ENCODE results near the gene ALG14.
"Not testable (repeated sequence)": the region's sequence is repeated elsewhere in the genome, so short reads cannot be mapped to it uniquely, and the experiment has no call there.

Gene ALG14

DNA sequence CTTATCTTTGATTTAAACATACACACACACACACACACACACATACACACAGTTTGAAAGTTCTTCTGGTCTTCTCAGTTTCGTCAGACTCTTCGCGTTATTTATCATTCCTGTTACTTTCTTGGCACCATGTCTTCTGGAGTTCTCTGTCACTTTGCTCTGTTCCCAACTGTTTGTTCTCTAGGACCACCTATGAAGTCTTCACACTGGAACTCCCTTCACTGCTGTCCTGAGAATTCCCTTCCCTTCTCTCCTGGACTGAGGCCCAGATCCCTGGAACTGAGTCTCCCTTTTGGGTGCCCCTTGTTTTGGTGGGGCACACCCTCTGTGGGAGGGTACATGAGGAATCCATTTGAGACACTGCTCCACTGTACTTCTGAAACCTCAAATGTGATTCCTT, 30.5 kb downstream of the ALG14 start:
- no peak for DNase-seq (ENCODE audit: low read depth in 3 of 3)

- DNase-seq (ENCODE audit: low read depth in 3 of 3): no peak
Measured at GRCh38 chr1:95041491-95042165, 31.1 kb downstream of the ALG14 start.

GRCh38 chr1:95040032-95040525, 32.7 kb downstream of the ALG14 start:
- DNase-seq (ENCODE audit: low read depth in 3 of 3): no peak

DNA sequence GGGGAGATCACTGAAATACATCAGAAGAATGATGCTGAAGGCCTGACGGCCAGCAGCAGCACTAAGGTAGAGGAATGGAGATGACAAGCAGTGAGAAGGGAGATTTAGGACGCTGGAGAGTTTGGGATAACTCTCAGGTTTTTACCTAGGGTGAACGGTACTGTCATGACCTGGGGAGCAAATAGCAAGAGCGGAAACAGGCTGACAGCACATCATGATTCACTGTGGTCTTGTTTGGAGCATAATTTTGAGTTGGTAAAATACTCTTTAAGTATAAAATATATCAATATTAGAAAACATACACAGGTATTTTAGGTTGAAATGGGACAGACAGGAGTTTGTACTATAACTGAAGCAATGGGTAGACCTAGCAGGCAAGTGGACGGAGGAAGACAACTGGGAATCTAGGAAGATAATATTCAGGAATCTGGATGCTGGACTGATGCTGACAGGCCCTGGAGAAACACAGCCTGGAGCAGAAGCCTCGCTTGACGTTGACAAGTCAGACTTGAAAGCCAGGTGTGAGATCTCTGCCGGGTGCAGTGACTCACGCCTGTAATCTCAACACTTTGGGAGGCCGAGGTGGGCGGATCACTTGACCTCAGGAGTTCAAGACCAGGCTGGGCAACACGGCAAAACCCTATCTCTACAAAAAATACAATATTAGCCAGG, 33.3 kb downstream of the ALG14 start:
- no peak for DNase-seq (ENCODE audit: low read depth in 3 of 3)

GRCh38 chr1:95035536-95035935, 37.2 kb downstream of the ALG14 start:
- no peak for DNase-seq (ENCODE audit: low read depth in 3 of 3)

DNA sequence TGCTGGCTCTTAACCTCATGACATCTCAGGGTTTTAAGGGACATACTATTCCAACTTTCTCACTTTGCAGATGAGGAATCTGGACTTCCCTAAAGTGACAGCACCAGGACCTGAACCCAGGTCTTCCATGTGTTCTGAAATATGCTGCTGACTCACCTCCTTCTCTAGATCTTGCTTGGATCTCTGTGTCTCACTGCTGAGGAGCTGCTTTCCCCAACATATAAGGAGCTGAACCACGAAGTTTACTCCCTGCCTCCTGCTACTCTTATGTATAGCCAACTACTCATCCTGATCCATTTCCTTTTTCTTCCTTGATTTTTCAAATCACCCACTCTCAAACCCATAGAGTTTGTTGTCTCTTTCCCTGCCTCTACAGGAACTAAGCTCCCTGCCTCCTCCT, 38.2 kb downstream of the ALG14 start:
- no peak for DNase-seq (ENCODE audit: low read depth in 3 of 3)

- DNase-seq (ENCODE audit: low read depth in 3 of 3): no peak
Measured at GRCh38 chr1:95033843-95034242, 38.9 kb downstream of the ALG14 start.

DNA sequence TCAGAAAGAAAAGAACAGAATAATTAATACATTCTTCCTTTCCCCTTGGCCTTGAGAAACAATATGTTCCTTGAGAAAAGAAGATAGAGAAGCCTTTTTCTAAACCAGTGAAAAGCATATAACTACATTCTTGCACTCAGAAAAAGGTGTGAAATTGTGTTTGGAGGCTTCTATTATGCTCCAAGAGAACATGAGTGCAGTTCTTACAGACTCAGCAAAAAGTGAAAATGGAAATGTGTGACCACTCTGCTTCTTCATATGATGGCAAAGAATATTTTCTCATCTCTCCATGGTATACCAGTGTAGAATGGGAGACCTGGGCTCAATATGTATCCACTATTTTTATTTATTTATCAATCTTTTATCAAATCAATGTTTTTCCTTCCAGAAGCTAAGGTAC, 43.2 kb downstream of the ALG14 start:
- DNase-seq (ENCODE audit: low read depth in 3 of 3): no peak

GRCh38 chr1:95028954-95029353, 43.8 kb downstream of the ALG14 start:
- DNase-seq (ENCODE audit: low read depth in 3 of 3): no peak

- no peak for DNase-seq (ENCODE audit: low read depth in 3 of 3)
Measured at GRCh38 chr1:95027046-95027445, 45.7 kb downstream of the ALG14 start.

- no peak for DNase-seq (ENCODE audit: low read depth in 3 of 3)
Measured at GRCh38 chr1:95023399-95024043, 49.2 kb downstream of the ALG14 start.

GRCh38 chr1:95022644-95022926, 50.2 kb downstream of the ALG14 start:
- no peak for DNase-seq (ENCODE audit: low read depth in 3 of 3)

DNA sequence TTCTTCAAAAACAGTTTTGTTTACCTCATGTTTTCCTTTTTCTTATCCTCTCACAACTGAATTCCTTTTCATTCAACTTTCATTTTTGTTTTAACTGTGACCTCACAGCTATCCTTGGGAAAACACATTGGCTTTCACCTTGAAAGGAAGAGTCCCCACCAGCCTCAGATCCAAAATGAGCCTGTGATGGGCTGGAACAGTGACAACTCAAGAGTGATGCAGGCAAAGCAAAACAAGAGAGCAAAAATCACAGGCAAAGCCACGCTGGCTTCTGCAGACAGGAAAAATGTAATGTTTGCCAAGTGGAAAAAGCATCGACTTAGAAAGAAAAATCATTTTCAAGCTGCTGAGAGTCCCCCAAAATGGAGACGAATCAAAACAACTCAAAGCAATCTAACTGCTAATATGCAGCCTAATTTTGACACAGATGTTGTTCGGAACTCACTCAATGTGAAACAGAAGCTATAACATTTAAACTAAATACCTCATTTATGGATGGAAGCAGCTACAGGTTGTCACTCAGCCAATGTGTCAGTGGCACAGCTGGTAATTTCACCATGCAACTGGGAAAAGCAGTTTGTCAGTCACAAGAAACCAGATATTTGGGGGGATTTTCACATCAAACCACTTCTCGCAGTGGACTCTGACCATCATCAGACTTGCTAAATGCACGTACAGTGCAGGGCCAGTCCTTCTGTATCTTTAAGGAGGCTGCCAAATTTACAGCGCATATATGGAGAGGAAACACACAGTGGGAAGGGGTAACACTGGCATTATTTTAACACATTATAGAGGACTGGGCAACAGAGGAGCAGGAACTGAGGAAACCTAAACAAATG, 50.7 kb downstream of the ALG14 start:
- no peak for DNase-seq (ENCODE audit: low read depth in 3 of 3)

DNA sequence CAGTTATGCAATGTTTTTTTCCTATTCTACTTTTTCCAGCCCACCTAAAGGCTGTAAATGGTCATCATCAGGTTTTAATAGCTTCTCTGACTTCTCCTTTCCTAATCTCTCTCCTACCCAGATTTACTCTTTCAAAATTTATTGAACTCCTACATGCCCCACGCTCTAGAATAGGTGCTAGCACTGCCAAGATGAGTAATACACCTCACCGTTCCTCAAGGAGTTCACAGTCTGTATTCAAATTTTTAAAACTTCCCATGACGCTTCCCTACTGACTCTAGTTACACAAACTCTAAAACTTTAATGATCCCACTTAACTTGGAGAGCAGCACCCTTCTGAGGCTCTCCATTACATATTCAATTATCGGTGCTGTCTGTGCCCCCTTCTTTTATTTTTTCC, 51.6 kb downstream of the ALG14 start:
- no peak for DNase-seq (ENCODE audit: low read depth in 3 of 3)

DNA sequence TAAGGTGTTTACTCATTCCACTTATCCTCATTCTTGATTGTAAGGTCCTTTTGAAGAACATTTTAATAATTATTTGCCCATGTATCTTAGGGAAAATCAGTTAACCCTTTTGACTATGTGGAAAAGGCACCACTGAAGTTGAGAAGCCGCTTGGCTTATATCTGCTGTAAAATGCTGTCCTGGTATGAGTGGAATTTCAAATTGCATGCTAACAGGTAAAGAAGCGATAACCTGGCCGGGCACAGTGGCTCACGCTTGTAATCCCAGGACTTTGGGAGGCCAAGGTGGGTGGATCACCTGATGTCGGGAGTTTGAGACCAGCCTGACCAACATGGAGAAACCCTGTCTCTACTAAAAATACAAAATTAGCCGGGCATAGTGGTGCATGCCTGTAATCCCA, 53.3 kb downstream of the ALG14 start:
- not testable (repeated sequence) for DNase-seq (ENCODE audit: low read depth in 3 of 3)

GRCh38 chr1:95018602-95019369, 54.0 kb downstream of the ALG14 start:
- no peak for DNase-seq (ENCODE audit: low read depth in 3 of 3)

DNA sequence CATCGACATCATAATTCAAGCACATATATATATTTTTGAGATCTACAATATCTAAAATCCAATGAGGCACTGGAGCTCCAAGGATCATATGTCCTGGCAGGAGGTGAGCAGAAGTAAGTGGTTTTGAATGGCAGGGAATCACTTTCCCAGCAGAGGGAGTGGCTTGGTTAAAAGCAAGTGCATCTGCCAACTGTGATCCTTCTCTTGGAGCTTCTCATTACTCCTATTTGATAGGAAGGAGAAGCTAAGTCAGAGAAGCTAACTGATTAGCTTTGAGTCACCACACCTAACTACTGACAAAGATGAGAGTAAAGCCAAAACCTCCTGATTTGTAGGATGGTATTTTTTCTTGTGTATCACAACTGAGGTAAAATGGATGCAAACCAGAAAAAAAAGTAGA, 55.0 kb downstream of the ALG14 start:
- DNase-seq (ENCODE audit: low read depth in 3 of 3): no peak

DNA sequence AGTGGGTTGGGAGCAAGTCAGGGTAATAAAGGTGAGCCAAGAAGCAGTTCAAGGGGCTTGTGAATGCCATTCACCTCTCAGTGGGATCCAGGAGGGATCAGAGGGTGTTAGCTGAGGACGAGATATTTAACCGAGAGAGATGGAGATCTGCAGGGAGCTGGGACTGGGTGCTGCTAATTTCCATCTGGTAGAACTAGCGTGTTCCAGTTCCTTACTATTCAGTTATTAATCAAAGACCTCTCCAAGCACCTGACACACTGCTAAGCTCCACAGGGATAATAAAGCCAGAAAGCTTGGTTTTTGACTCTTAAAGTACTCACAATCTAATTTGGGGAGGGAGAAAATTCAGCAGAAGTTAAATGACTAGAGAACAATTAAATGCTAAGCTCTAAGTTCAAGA, 57.7 kb downstream of the ALG14 start:
- DNase-seq (ENCODE audit: low read depth in 3 of 3): no peak

- DNase-seq (ENCODE audit: low read depth in 3 of 3): no peak
Measured at GRCh38 chr1:95013950-95014574, 58.7 kb downstream of the ALG14 start.

- no peak for DNase-seq (ENCODE audit: low read depth in 3 of 3)
Measured at GRCh38 chr1:95012389-95012788, 60.4 kb downstream of the ALG14 start.

DNA sequence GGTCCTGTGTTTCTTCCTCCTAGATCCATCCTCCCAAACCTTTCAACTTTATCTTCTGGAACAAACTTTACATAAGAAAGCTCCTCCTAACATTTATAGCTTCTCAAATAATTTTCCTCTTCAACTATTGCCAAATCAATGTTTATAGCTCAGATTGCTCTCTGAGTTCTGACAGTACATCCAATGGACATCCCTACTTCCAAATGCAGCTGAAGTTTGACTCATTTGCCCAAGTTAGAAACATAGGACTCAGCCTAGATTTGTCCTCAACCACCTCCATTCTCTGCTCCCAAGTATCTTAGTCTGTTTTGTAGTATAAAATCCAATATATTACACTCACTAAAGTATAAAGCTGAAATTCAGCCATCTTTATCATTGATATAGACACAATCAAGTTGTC, 62.6 kb downstream of the ALG14 start:
- DNase-seq (ENCODE audit: low read depth in 3 of 3): no peak
